ENCODE results near the gene ITGB8.

DNA sequence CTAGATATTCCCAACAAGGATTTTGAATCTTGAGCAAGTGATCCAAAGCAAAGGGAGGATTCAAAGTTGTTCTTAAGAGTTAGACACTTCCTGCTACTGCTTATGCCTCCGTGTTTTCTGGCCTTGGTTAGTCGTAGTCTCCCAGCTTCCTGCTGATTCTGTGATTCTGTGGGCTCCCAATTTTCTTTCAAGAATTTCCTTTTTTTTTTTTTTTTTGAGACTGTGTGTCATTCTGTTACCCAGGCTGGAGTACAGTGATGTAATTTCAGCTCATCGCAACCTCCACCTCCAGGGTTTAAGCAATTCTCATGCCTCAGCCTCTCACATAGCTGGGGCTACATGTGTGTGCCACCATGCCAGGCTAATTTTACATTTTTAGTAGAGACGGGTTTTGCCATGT, 4.4 kb upstream of the ITGB8 start:
- TF ChIP-seq, protein P1, sequence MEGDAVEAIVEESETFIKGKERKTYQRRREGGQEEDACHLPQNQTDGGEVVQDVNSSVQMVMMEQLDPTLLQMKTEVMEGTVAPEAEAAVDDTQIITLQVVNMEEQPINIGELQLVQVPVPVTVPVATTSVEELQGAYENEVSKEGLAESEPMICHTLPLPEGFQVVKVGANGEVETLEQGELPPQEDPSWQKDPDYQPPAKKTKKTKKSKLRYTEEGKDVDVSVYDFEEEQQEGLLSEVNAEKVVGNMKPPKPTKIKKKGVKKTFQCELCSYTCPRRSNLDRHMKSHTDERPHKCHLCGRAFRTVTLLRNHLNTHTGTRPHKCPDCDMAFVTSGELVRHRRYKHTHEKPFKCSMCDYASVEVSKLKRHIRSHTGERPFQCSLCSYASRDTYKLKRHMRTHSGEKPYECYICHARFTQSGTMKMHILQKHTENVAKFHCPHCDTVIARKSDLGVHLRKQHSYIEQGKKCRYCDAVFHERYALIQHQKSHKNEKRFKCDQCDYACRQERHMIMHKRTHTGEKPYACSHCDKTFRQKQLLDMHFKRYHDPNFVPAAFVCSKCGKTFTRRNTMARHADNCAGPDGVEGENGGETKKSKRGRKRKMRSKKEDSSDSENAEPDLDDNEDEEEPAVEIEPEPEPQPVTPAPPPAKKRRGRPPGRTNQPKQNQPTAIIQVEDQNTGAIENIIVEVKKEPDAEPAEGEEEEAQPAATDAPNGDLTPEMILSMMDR (IDR thresholded peaks at IDR 0.05) = no peak
- TF ChIP-seq POLR2A (IDR thresholded peaks at IDR 0.05) = no peak
